Midbrain (tissue), 1 donor: ENCODE measurements around the gene FBXO39.
A peak's percentile ranks its signal among the peaks of the same experiment; 100 is the strongest.
"Not testable (repeated sequence)": the region's sequence is repeated elsewhere in the genome, so short reads cannot be mapped to it uniquely, and the experiment has no call there.

Source experiments
- DNase-seq: peaks from one replicate; lab custom pipeline; 2025; lab: John Stamatoyannopoulos, UW

The FBXO39 gene

GRCh38 chr17:6793748-6794493 is 17.9 kb downstream of the FBXO39 start:
- no peak for DNase-seq

GRCh38 chr17:6796017-6796886 is 20.2 kb downstream of the FBXO39 start:
- no peak for DNase-seq

- DNase-seq = no peak
These were observed 21.0 kb downstream of the FBXO39 start for GRCh38 chr17:6796887-6797490.

- DNase-seq = no peak
These were observed 21.8 kb downstream of the FBXO39 start for GRCh38 chr17:6797718-6798351.

- DNase-seq = no peak
These were observed 23.7 kb downstream of the FBXO39 start for GRCh38 chr17:6799738-6800137.

- DNase-seq = no peak
These were observed 24.5 kb downstream of the FBXO39 start for GRCh38 chr17:6800422-6801027.

- DNase-seq = no peak
These were observed 35.5 kb downstream of the FBXO39 start for GRCh38 chr17:6811510-6811909.

- DNase-seq = no peak
These were observed 36.3 kb downstream of the FBXO39 start for GRCh38 chr17:6812295-6812694.

GRCh38 chr17:6815775-6816174 is 39.8 kb downstream of the FBXO39 start:
- no peak for DNase-seq

- DNase-seq = not testable (repeated sequence)
These were observed 40.4 kb downstream of the FBXO39 start for GRCh38 chr17:6816368-6816767.

GRCh38 chr17:6818938-6819337 is 42.9 kb downstream of the FBXO39 start:
- DNase-seq = no peak

GRCh38 chr17:6823011-6823442 is 47.0 kb downstream of the FBXO39 start:
- DNase-seq = no peak

GRCh38 chr17:6830383-6830986 is 54.5 kb downstream of the FBXO39 start:
- DNase-seq = no peak

GRCh38 chr17:6831661-6832263 is 55.7 kb downstream of the FBXO39 start, which contains the start of gene TEKT1:
Gene TEKT1 (minus strand): TSS chr17:6831729. CDS start chr17:6830376, 1,353 bp downstream.
- DNase-seq = peak; percentile 58
